Measurements from ENCODE around the gene AGAP2. TPM values are rescaled to one million over a fixed set of nuclear protein-coding genes. Genes with fewer than 3 reads are reported as not detected.

The AGAP2 gene
- total and polyA plus RNA-seq, 2 of the 8 experiments (the other 6 are each of a cell fraction or from before 2014, with no cell fraction given): 1.5 TPM

- no peak overlapping the region for H3K27ac ChIP-seq (ENCODE audit: low read depth, low read length)
- peaks cover 36 to 96% (median 82%) of the 10 kb centered on the region in 4 experiments for H3K27me3 ChIP-seq (replicated peaks in 1 of 4; ENCODE audit: control insufficient read depth in 3 of 4, extremely low read depth in 1 of 4, insufficient read depth in 3 of 4, low read length in 3 of 4)
- H2BK120ac ChIP-seq (replicated peaks; ENCODE audit: low read depth, low read length): no peak overlapping the region
- 86% methylated on average over 6 of the region's 6 CpGs; no CpG with 5 or more reads in 1 of the 2 experiments for WGBS, 2 experiments (ENCODE audit: extremely low coverage in 1 of 2, insufficient coverage in 1 of 2, insufficient read length in 1 of 2, insufficient replicate concordance in 2 of 2, low coverage in 1 of 2, low lambda C conversion rate in 2 of 2, missing lambda C conversion rate in 1 of 2)
- H3K4me3 ChIP-seq (ENCODE audit: extremely low read depth in 1 of 4, insufficient read depth in 2 of 4, low read depth in 3 of 4, low read length in 4 of 4): no peak overlapping the region
- no peak overlapping the region for H4K91ac ChIP-seq (replicated peaks; ENCODE audit: insufficient read length, low read length)
- no peak overlapping the region for H2AK5ac ChIP-seq (ENCODE audit: low read depth, low read length)
- no peak for FAIRE-seq
- H4K8ac ChIP-seq (ENCODE audit: extremely low read depth, insufficient read depth, low read length): no peak overlapping the region; the same call in 1 of the 2 replicates
- ChIA-PET CTCF (ENCODE audit: partially characterized antibody) (interaction anchor here (0.9 to 11.2 kb wide), 8 partner anchors 8 to 158 kb away, joined by 3 to 149 read pairs (median 8); no protein-coding TSS in a partner anchor), POLR2A (ENCODE audit: partially characterized antibody) (interaction anchor here (1.4 to 3.4 kb wide), 3 partner anchors 11 to 114 kb away, joined by 4 to 10 read pairs (median 4); partner anchors contain the start of gene TSPAN31)
- H3K56ac ChIP-seq (replicated peaks; ENCODE audit: insufficient read length, low read depth, low read length): no peak overlapping the region
- no peak overlapping the region for H4K5ac ChIP-seq (ENCODE audit: insufficient read length, low read depth, low read length)
- H3K36me3 ChIP-seq (ENCODE audit: control insufficient read depth in 2 of 4, insufficient read depth in 4 of 4, low read length in 3 of 4): peaks cover 0 to 6% (median 0%) of the 10 kb centered on the region in 4 experiments; a peak in 1 of 8 replicates
- no peak overlapping the region for H3K18ac ChIP-seq (ENCODE audit: extremely low read depth, low read length)
- no peak overlapping the region for H3K4me2 ChIP-seq (ENCODE audit: insufficient read depth in 1 of 2, low read depth in 2 of 2, low read length in 2 of 2)
- H2BK5ac ChIP-seq (ENCODE audit: low read depth, low read length): no peak overlapping the region
- H3K4ac ChIP-seq (replicated peaks; ENCODE audit: insufficient read length, low read depth, low read length): no peak overlapping the region
- no peak overlapping the region for H2AFZ ChIP-seq (ENCODE audit: low read length)
- H4K20me1 ChIP-seq (replicated peaks in 1 of 2; ENCODE audit: control insufficient read depth in 1 of 2, insufficient read depth in 2 of 2, low read length in 2 of 2): peaks cover 0 to 17% of the 10 kb centered on the region in 2 experiments
- H3K23ac ChIP-seq (ENCODE audit: insufficient read length): no peak overlapping the region
- no peak overlapping the region for H2BK20ac ChIP-seq (ENCODE audit: low read length)
- no peaks in the 10 kb centered on the region for H3K79me1 ChIP-seq (ENCODE audit: low read depth, low read length)
- H3K23me2 ChIP-seq (ENCODE audit: low read depth, low read length): peaks cover 2% of the 10 kb centered on the region; the same call in 1 of the 2 replicates
- H2BK15ac ChIP-seq (ENCODE audit: low read length): no peak overlapping the region
- DNase-seq (ENCODE audit: low read depth in 1 of 2, low spot score in 2 of 2): no peak
- H3K4me1 ChIP-seq (replicated peaks in 1 of 4; ENCODE audit: control insufficient read depth in 3 of 4, insufficient read depth in 4 of 4, low read length in 3 of 4): peaks cover 6 to 20% (median 10%) of the 10 kb centered on the region in 4 experiments; a peak in 6 of 7 replicates
- H3K9me3 ChIP-seq (ENCODE audit: insufficient read depth in 2 of 2, low read depth in 1 of 2, low read length in 1 of 2): no peaks in the 10 kb centered on the region; a peak in 1 of 4 replicates
- H3K79me2 ChIP-seq (ENCODE audit: control insufficient read depth in 1 of 2, insufficient read depth in 2 of 2, low read length in 2 of 2): no peaks in the 10 kb centered on the region
- no peak overlapping the region for H2BK12ac ChIP-seq (ENCODE audit: low read depth, low read length)
- H3K9ac ChIP-seq (replicated peaks in 1 of 4; ENCODE audit: extremely low read depth in 1 of 4, low read depth in 3 of 4, low read length in 3 of 4): no peak overlapping the region
- H3K14ac ChIP-seq (ENCODE audit: insufficient read length): no peak overlapping the region
- TF ChIP-seq CTBP2 (IDR thresholded peaks at IDR 0.05; ENCODE audit: borderline replicate concordance, insufficient read depth, insufficient read length, low read length) (no peak), EZH2 (IDR thresholded peaks at IDR 0.05; ENCODE audit: low read depth, low read length, severe bottlenecking) (no peak), HDAC2 (IDR thresholded peaks at IDR 0.05; ENCODE audit: borderline replicate concordance in 1 of 2, low read depth in 2 of 2, low read length in 2 of 2) (no peak), BCL11A (IDR thresholded peaks at IDR 0.05; ENCODE audit: low read depth in 2 of 2, low read length in 2 of 2) (no peak), E2F6 (IDR thresholded peaks at IDR 0.05) (no peak)
These were observed 4.6 kb downstream of the AGAP2 start for GRCh38 chr12:57733928-57734327.
